ENCODE results near the gene LIX1L.

- TF ChIP-seq CTCF (IDR thresholded peaks at IDR 0.05) = no peak
- no peak for TF ChIP-seq EZH2 (IDR thresholded peaks at IDR 0.05; ENCODE audit: borderline replicate concordance, insufficient read depth, low read depth, low read length, poor library complexity, severe bottlenecking)
Measured at GRCh38 chr1:145926686-145927062, 31.1 kb downstream of the LIX1L start.
